ENCODE measurements around the gene GPC6.
A peak's percentile ranks its signal among the peaks of the same experiment; 100 is the strongest.
"Not testable (repeated sequence)": the region's sequence is repeated elsewhere in the genome, so short reads cannot be mapped to it uniquely, and the experiment has no call there.

Gene GPC6

DNA sequence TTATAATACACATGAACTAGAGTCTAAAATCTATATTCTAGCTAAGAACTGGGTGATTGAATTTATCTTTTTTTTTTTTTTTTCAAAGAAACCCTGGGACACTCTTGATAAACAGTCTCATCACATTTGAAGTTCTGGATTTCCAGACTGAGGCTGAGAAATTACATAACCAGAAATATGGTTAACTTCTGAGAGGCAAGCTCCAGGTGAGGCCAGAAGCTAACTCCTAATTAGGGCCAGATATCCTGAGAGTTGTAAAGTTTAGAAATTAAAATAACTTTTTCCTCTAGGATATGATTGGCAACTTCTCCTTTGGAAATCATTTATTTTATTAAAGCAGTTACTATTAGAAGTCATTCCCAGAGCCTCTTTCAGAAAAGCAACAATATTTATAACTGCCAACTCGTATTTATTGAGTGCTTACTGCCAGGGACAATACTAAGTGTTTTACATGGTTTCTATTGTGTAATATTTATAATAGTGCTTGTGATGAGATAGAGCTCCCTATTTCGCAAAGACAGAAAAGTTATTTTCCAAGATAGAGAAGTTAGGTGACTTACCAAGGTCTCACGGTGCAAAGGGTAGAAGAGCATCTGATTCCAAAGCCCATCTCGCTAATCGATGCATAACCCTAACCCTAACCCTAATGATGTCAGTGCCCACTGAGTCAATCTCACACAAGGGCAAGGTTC, 1065.2 kb downstream of the GPC6 start:
- DNase-seq (ENCODE audit: low read depth in 2 of 2) = no peak

DNA sequence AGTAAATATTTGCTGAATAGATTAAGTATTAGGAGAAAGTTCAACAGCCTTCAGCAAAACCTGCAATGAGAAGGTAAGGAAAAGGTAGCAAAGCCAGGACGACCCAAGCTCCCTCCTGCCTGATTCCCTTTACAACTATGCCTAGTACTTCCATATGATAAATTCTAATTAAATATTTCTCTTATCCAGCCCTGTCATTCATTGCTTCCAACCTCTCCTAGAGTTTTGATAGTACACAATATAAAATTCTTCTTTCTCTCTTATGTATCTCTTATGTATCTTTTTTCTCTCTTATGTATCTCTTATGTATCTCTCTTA, 1065.7 kb downstream of the GPC6 start:
- no peak for DNase-seq (ENCODE audit: low read depth in 2 of 2)

DNA sequence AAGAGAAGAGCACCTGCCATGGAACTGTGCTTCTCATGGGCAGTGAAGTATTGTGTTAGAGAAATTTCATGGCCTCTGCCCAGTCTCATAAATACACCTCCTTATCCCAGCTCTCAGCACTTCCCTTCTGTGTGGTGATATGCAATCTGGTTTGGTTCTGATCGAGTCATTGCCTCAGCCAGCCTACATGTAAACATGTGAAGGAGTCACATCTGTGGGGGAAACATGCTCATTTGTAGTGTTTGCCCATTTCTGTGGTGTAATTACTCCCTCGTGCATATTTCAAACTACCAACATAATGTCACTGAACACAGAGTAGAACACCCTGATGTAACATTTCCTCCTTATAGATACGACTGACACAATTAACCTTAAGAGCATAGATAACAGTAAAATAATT, 1069.9 kb downstream of the GPC6 start:
- DNase-seq (ENCODE audit: low read depth in 2 of 2) = no peak

DNA sequence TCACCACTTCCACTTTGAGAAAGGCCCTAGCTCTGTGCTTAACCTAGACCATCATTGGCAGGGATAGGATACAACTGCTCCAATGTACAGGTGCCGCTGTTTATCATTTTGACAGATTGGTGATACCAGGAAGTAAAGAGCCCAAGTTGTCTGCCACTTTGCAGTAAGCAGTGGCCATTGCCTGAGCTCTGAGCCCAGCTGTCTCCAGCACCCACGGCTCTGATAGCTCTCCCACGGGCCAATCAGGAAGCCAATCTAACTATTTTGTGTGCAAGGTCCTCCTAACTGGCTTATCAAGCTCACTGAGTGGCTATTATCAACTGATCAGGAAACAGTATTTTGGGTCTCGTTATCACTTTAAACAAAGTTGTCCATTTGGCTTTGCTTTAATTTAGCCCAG, 1071.7 kb downstream of the GPC6 start:
- DNase-seq (ENCODE audit: low read depth in 2 of 2) = no peak

DNA sequence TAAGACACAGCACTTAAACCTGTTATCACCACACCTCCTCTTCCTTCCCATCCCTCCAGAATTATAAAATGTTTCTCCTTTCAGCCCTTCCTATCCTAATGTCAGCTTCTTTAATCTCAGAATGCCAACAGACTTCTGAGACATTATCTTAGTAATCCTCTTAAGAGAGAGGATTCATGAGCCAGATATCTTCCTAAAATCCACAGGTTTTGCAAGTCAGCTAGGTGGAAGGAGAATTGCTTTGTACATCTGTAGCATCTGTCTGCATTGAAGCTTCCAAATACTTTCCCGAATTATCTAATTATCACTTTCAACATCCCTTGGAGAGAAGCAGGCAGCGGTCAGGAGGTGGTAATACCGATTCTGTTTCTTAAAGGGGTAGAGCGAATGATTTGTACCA, 1073.8 kb downstream of the GPC6 start:
- DNase-seq (ENCODE audit: low read depth in 2 of 2) = no peak

DNA sequence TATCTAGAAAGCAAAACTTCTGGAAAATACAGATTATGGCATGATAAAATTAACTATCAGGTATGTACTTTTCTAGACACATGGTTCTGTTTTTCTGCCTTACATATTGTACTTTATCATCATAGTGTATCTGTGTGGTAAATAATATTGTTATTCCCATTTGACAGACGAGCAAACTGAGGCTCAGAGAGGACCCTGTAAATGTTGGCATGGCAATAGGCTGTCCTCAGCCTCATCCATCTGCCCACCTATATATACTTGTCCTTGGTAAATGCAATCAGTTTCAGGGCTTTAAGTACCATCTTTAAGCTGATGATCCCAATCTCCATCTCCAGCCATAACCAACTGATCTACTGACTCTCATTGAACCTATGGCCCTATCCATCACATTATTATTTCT, 1074.9 kb downstream of the GPC6 start:
- DNase-seq (ENCODE audit: low read depth in 2 of 2) = no peak

DNA sequence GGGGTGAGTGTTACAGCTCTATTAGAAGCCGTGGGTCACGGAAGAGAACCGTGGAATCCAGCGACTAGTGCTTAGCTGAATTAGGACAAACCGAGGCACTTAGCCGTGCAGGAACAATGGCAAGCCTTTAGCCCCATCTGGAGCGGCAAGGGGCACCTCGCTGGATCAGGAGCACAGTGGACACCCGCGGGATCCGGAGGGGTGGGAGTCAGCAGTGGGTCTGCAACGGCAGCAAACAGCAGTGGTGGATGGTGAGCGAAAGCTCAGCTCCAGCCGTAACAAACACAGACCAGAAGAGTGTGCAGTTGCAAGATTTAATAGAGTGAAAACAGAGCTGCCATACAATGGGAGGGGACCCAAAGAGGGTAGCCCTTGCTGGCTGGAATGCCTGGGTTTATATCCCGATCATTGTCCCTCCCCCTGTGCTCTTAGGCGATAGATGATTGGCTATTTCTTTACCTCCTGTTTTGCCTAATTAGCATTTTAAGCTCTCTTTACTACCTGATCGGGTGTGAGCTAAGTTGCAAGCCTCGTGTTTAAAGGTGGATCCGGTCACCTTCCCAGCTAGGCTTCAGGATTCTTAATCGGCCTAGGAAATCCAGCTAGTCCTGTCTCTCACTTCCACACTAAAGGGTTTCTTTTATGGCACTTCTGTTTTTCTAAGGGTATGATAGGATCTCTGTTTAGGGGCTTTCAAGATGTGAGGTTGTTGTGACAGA, 1076.4 kb downstream of the GPC6 start:
- DNase-seq (ENCODE audit: low read depth in 2 of 2) = not testable (repeated sequence)

DNA sequence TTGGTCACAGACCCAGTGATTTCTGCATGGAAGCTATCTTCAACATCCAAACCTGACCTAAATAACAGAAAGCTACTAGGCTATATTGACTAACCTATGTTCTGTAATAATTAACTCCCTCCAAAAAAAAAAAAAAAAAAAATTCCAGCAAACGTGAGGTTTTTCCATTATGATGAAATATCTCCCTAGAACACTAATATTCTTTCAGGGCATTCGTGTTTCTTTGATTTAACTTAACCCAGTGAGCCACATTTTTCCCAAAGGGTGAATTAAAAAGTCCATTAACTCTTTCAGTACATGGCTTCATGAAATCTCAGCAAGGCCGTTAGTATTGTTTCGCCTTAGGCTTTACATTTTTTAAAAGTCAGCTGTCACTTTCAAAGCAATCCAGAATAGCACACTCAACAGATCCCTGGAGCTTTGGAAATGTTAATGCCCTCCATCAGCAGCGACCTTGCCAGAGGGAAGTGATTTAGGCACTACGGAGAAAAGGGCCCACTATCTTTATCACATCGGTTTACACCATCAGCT, 1077.1 kb downstream of the GPC6 start:
- DNase-seq (ENCODE audit: low read depth in 2 of 2) = no peak

DNA sequence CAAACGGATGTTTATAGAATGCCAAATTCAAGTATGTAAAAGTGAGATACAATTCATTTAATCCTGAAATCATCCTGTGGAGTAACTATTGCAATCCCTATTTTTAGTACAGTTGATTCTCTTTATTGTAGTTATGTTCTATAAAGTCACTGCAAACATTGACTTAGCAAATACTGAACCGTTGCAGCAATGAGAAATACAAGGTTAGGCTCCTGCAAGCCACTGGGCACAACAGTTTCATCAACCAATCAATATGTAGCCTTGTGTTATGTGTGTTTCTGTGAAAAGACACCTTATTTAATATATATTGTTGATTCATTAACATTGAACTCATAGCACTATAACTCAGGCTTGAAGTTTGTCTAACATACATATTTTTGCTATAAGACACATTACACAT, 1078.4 kb downstream of the GPC6 start:
- DNase-seq (ENCODE audit: low read depth in 2 of 2) = no peak

DNA sequence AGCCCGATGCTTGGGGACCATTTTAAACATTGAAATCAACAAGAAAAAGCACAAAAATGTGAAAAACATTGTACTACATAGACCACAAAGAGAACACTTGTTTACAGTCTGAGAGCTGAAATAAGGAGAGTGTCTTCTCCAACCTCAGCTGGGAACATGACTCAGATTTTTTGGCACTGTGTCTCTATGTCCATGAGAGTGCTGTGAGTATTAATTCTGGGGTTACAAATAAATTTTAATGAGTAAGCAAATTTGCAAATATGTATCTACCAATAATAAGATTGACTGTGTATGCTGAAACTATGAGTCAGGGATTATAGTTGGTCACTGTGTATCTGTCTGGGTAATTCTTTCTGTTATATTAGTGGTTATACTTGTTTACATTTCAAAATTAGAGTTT, 1078.9 kb downstream of the GPC6 start:
- peak; percentile 64 to 67 for DNase-seq (ENCODE audit: low read depth in 2 of 2)

DNA sequence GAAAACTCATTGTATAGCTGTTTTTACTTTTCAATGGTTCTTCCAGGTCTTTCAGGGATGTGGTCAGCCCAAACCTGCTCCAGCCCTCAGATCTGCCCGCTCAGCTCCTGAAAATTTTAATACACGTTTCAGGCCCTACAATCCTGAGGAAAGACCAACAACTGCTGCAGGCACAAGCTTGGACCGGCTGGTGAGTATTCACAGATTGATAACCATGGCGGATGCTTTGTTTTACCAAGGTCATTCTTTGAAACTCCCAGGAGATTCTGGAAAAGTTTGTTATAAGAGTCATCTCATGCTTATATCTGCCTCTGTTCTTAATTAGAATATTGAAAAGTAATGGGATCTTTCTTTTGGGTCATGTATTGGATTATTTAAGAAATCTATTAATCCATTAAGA, 1079.3 kb downstream of the GPC6 start:
- DNase-seq (ENCODE audit: low read depth in 2 of 2) = no peak

DNA sequence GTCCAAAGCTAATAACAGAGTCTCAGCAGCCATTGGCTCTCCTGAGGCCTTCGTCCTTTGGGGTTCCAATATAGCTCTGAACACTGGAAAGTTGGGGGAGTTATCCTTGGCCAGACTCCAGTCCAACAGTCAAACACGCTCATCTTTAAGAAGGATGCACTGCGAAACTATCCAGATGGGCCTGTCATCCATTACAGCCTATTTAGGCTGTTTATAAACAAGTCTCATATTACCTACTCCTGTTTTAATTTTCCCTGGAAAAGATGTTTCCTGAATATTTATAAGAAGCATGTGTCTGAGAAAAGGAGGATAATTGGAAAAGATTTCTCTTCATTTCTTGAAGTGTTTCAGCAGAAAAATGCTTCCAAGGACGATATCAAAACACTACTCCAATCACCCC, 1082.2 kb downstream of the GPC6 start:
- no peak for DNase-seq (ENCODE audit: low read depth in 2 of 2)

DNA sequence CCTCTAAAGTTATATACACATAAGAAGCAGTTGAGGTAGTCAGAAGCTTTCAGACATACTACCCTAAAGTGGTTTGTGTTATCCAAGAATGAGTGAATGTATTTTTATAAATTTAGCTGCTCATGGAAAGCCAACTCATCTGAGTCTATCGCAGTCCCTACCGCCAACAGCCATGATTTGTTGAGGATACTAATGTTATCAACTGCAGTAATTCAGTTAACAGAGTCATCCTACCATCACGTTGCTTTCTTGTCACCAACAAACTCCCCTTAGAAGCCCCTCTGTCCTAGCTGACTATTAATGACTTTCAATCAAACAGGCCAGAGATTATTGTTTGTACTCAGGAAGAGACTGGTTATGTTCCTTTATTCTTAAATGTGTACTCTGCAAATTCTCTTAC, 1083.0 kb downstream of the GPC6 start:
- no peak for DNase-seq (ENCODE audit: low read depth in 2 of 2)

DNA sequence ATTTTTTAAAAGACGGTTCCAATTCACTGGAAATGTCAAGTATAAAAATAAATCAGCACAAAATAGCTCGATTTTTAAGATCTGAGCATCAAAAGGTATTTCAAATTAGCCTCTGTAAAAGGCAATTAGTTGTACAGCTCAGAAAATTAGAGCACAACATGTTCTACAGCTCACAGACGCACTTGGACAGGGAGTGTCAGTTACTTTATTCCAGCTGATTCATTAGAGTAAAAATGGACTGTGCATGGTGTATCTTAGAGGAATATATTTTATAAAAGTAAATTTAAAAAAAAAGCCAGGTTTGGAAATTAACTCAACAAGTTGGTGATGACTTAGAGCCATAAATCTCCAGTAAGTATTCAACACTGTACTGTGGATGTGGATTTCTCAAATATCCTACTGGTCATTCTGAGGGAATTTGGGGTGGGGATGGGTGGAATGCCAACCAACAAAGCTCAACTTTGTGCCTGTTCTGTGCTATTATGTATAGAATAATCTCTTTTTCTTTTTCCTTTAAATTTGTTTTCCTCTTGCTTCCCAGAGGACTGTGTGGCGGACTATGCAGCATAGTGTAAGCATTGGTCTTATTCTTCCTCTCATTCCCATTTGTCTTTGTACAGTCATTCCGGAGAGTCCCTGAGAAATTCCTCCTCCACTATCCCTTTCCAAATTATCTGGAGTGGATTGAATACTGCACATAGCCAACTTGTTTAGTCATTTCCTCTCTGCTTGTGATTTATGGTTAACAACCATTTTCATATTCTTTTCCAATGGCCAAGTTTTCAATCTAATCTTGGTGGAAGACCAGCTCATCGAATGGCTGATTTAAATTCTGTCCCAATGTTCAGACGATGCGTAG, 1083.6 kb downstream of the GPC6 start:
- peak; percentile 91 for DNase-seq (ENCODE audit: low read depth in 2 of 2)

DNA sequence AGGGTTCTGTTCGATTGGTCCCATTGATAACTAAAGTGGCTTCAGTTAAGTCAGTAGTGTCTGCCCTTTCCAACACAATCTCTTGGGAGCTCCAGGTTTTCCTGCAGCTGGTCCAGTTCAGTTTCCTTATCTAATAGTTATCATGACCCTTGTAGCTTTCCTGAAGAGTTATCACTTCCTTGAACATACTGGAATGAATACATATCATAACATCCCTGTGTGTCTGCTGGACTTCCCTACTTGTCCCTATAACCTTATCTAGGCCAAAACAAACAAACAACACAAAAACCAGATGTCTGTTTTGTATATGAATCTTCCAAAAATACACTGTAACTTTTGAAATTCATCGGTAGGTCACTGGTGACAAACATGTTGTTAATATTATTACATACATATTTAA, 1085.3 kb downstream of the GPC6 start:
- DNase-seq (ENCODE audit: low read depth in 2 of 2) = no peak

DNA sequence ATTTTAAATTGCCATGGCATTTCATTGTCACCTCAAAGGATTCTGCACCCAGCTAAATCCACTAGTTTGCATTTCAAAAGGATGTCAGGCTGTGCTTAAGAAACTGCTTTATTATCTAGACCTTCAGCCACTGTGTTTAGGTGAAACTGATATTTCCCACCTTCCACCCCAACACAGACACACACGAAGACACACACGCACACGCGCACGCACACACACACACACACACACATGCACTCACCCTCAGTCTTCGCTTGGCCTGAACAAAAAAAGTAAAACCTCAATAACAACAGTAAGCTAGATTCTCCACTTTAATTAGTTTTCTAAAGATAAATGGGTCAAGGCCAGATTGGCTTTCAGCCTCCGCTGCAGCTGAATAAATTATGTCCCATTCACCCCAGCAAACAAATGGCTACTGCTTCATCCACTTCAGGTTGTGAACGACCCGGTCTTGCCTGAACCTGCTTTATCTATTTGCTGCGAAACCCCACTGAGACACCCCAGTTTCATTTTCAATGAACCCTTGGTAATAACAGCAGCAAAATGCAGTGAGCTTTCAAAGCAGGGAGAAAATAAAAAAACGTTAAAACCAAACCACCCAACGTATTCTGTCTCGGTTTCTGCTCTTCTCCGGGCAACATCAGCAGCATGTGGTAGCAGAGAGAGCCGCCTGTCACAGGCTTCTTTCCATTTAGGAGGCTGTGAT, 1086.1 kb downstream of the GPC6 start:
- no peak for DNase-seq (ENCODE audit: low read depth in 2 of 2)

DNA sequence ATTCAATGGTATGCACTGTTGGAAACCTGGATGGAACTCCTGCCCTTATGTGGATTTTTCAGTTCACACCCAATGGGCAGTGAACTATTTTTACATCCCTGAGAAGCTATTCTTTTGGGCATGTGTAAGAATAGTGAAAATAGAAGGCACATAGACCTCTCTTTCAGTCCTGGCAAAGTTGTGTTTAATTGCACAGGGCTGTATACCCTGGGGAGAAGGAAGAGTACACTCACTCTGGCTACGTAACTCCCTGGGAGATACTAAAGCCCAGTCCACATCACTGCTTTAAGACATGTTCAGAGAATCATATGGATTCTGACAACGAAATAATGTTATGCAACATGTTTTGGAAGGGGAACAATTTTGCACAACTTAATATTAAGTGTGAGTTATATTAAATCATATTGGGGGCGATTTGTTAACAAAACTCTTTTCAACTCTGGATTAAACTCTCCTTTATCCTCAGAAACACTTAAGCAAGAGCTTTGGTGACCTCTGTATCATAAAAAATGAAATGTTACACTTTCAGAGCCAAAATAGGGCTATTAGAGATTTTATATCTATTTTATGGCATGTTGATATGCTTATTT, 1086.8 kb downstream of the GPC6 start:
- no peak for DNase-seq (ENCODE audit: low read depth in 2 of 2)

DNA sequence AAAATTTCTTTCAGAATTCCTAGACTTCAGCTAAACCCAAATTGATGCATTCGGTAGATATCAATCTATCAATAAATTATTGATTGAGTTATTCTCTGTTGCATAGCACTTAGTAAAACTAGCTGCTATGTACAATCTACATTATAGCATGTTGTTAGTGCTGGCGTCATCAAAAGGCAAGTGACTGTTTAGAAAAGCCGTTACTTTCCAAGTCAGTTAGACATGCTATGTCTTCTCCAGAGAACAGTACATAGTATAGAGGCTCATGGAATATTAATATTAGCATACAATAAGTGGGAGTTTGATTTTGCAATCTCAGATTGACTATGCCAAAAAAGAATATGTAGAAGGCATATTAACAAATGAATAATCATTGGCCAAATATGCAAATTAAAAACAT, 1087.3 kb downstream of the GPC6 start:
- DNase-seq (ENCODE audit: low read depth in 2 of 2) = no peak

DNA sequence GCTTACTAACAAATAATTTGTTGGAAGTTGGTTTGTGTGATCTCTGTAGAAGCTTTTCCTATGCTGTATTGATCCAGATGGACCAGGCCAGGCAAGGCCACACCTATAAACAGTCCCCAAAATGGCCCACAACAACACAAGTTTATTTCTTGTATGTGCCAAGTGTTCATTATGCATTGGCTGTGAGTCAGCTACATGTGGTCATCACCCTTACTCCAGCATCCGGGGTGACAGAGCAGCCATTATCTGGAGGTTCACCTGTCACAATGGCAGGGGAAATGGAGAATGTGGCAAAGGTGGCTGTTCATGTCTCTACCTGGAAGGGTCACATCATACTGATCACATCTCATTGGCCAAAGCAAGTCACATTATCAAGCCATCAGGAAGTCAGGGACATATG, 1088.6 kb downstream of the GPC6 start:
- no peak for DNase-seq (ENCODE audit: low read depth in 2 of 2)

DNA sequence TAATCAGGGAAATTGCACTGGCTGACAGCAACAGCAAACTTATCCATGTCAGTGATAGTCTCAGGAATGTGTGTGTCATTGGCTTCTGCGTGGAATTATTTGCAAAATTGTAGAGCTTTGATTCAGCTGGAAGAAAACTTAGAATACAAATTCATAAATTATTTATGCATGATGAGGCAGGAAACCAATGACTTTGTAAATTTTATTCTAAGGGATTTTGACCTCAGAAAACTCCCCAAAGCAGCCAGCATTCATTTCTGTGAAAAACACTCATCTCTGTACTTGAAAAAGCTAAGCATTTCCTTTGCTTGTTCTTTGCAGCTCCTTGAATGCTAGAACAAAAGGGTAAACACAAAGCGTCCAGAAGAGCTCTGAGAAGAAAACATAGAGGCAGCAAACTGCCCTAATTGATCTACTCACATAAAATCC, 1090.5 kb downstream of the GPC6 start:
- DNase-seq (ENCODE audit: low read depth in 2 of 2) = no peak

DNA sequence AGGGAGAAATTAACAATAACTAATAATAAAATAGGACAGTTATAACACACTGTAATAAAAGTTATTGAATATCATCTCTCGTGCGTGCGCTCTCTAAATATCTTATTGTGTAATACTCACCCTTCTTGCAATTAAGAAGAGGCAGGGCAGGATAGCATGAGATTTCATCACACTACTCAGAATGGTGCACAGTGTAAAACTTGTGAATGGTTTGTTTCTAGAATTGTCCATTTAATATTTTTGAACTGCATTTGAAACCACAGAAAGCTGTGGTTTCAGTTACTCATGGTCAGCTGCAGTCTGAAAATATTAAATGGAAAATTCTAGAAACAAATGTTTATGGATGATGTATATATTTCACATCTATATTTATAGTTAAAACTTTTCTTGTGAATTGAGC, 1091.8 kb downstream of the GPC6 start:
- no peak for DNase-seq (ENCODE audit: low read depth in 2 of 2)

DNA sequence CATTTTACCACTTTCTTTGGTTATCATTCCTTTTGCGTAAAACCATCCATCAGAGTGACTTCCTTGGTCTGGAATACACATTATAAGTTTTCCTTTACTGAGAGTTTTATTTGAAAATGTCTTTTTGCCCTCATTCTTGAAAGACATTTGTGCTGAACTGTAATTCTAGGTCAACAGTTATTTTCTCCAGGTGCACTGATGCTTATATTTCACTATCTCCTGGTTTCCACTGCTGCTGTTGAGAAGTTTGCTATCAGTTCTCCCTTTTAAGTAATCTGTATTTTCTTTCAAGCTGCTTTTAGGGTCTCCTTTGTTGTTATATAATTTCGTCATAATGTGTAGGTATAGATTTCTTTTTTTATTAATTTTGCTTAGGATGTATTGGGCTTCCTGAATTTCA, 1092.9 kb downstream of the GPC6 start:
- DNase-seq (ENCODE audit: low read depth in 2 of 2) = no peak
